GM23338 (cell line): ENCODE data around the gene BRICD5. TPM values are rescaled to one million over a fixed set of nuclear protein-coding genes. Genes with fewer than 3 reads are reported as not detected.
A peak's percentile ranks its signal among the peaks of the same experiment; 100 is the strongest.

Experiments
- ATAC-seq: fragments of 200-7000 bp; cut with Tn5 transposase; 3 replicates; pipeline ENCODE4 v1.9.1; 2020
- DNase-seq: peaks from one replicate; pipeline ENCODE4 v3.0.0-alpha.2; 2015; ENCODE audit warnings: low spot score
- H2AFZ ChIP-seq: fragments of 200-600 bp; sonication (generic); 2 replicates; pipeline ENCODE4 v1.8.0; 2016; ENCODE audit warnings: antibody characterized with exemption, mild to moderate bottlenecking, moderate library complexity
- H3F3A ChIP-seq: fragments of 200-600 bp; sonication (generic); replicated peaks from 2 replicates; pipeline ENCODE4 v1.8.0; 2017; ENCODE audit warnings: antibody characterized with exemption, mixed run types, low read depth
- H3K27ac ChIP-seq: fragments of 200-600 bp; sonication (generic); 2 replicates; pipeline ENCODE4 v1.6.1; 2016; ENCODE audit warnings: low read depth
- H3K27me3 ChIP-seq: fragments of 200-600 bp; sonication (generic); 2 replicates; pipeline ENCODE4 v1.8.0; 2016; ENCODE audit warnings: mild to moderate bottlenecking, mixed run types, moderate library complexity; ENCODE audit not compliant: insufficient read depth
- H3K36me3 ChIP-seq: fragments of 200-600 bp; sonication (generic); 2 replicates; pipeline ENCODE4 v1.8.0; 2016; ENCODE audit warnings: mild to moderate bottlenecking; ENCODE audit not compliant: insufficient read depth
- H3K4me1 ChIP-seq: fragments of 200-600 bp; sonication (generic); 2 replicates; pipeline ENCODE4 v1.8.0; 2016; ENCODE audit warnings: mild to moderate bottlenecking, moderate library complexity; ENCODE audit not compliant: insufficient read depth
- H3K4me2 ChIP-seq: fragments of 200-600 bp; sonication (generic); 2 replicates; pipeline ENCODE4 v1.7.1; 2017; ENCODE audit warnings: mixed run types
- H3K4me3 ChIP-seq: fragments of 200-600 bp; sonication (generic); 2 replicates; pipeline ENCODE4 v1.6.1; 2016; ENCODE audit warnings: mixed run types
- H3K79me2 ChIP-seq: fragments of 200-600 bp; sonication (generic); replicated peaks from 2 replicates; pipeline ENCODE4 v1.8.0; 2017; ENCODE audit warnings: mild to moderate bottlenecking; ENCODE audit not compliant: insufficient read depth
- H3K9me2 ChIP-seq: fragments of 200-600 bp; sonication (generic); 2 replicates; pipeline ENCODE4 v1.8.0; 2017; ENCODE audit not compliant: insufficient read depth
- H4K20me1 ChIP-seq: fragments of 200-600 bp; sonication (generic); replicated peaks from 2 replicates; pipeline ENCODE4 v1.8.0; 2017; ENCODE audit warnings: mild to moderate bottlenecking; ENCODE audit not compliant: insufficient read depth
- H3K27ac Mint-ChIP-seq: 2 replicates; pipeline ENCODE4 v1.8.0; 2020; ENCODE audit warnings: inconsistent platforms, mild to moderate bottlenecking, moderate library complexity, mixed read lengths
- H3K27me3 Mint-ChIP-seq: 3 replicates; pipeline ENCODE4 v1.8.0; 2022; ENCODE audit warnings: low read depth, mild to moderate bottlenecking, moderate library complexity, mixed read lengths, inconsistent platforms; ENCODE audit not compliant: insufficient read depth, poor library complexity
- H3K36me3 Mint-ChIP-seq: 3 replicates; pipeline ENCODE4 v1.8.0; 2021; ENCODE audit warnings: low read depth, mild to moderate bottlenecking, inconsistent platforms, moderate library complexity, mixed read lengths
- H3K4me1 Mint-ChIP-seq: 3 replicates; pipeline ENCODE4 v1.8.0; 2020; ENCODE audit warnings: mild to moderate bottlenecking, inconsistent platforms, mixed read lengths
- H3K4me3 Mint-ChIP-seq: 3 replicates; pipeline ENCODE4 v1.8.0; 2021; ENCODE audit warnings: moderate library complexity, mild to moderate bottlenecking, inconsistent platforms, mixed read lengths
- H3K9me3 Mint-ChIP-seq: 3 replicates; pipeline ENCODE4 v1.8.0; 2020; ENCODE audit warnings: moderate library complexity, mild to moderate bottlenecking, inconsistent platforms, mixed read lengths
- CREB1 ChIP-seq: fragments of 250-450 bp; sonication (Bioruptor Pico); IDR thresholded peaks from 2 replicates; pipeline ENCODE4 v1.5.0; 2020; ENCODE audit warnings: low read depth, mild to moderate bottlenecking, moderate library complexity
- EZH2 ChIP-seq: fragments of 200-600 bp; sonication (generic); IDR thresholded peaks from one replicate; pipeline ENCODE4 v1.8.0; 2017; ENCODE audit warnings: antibody characterized with exemption, mild to moderate bottlenecking, low read depth; ENCODE audit not compliant: unreplicated experiment
- EZH2phosphoT487 ChIP-seq: fragments of 200-600 bp; sonication (generic); IDR thresholded peaks from one replicate; pipeline ENCODE4 v1.8.1; 2018; ENCODE audit warnings: antibody characterized with exemption; ENCODE audit not compliant: unreplicated experiment
- JUNB ChIP-seq: IDR thresholded peaks from one replicate; pipeline ENCODE4 v1.6.1; 2016; ENCODE audit warnings: antibody characterized with exemption; ENCODE audit not compliant: unreplicated experiment
- NANOG ChIP-seq: IDR thresholded peaks from 2 replicates; pipeline ENCODE4 v1.6.1; 2016; ENCODE audit warnings: antibody characterized with exemption, borderline replicate concordance
- POLR2AphosphoS5 ChIP-seq: IDR thresholded peaks from 2 replicates; pipeline ENCODE4 v1.6.1; 2016; ENCODE audit warnings: antibody characterized with exemption, low read depth
- STAT1 ChIP-seq: IDR thresholded peaks from one replicate; pipeline ENCODE4 v1.6.1; 2016; ENCODE audit warnings: antibody characterized with exemption; ENCODE audit not compliant: unreplicated experiment
- ZNF114 ChIP-seq: fragments of 250-450 bp; sonication (Bioruptor Pico); IDR thresholded peaks from 2 replicates; pipeline ENCODE4 v1.5.0; 2020; ENCODE audit warnings: mild to moderate bottlenecking, moderate library complexity
- ZNF331 ChIP-seq: fragments of 250-450 bp; sonication (Bioruptor Pico); IDR thresholded peaks from 2 replicates; pipeline ENCODE4 v1.5.0; 2020; ENCODE audit warnings: low read depth, mild to moderate bottlenecking, moderate library complexity
- polyA plus RNA-seq: library from polyadenylated mRNA; unstranded; fragments of >200 nt; fragmentation: Nextera tagmentation; extraction: Ambion mirVana; gene quantifications from 2 replicates; pipeline ENCODE4 v1.2.1, GENCODE V29; 2016
- total RNA-seq: library from RNA; depleted of rRNA; stranded (reverse); fragments of >200 nt; shearing (Covaris generic); gene quantifications from 2 replicates; pipeline ENCODE4 v1.2.3, GENCODE V29; 2014
- TF ChIP-seq, protein P1 (sequence below), 2 experiments: fragments of 200-600 bp in 1 of 2; sonication (generic) in 1 of 2; conservative IDR thresholded peaks; 2 replicates each; pipeline versions ENCODE4 v1.5.1 to v1.6.1; 2016 to 2017; ENCODE audit warnings: antibody characterized with exemption in 2 of 2, low read depth in 2 of 2, mild to moderate bottlenecking in 2 of 2, moderate library complexity in 1 of 2
- TF ChIP-seq, protein P2 (sequence below): IDR thresholded peaks from 2 replicates; pipeline ENCODE4 v1.6.1; 2016; ENCODE audit warnings: antibody characterized with exemption
- TF ChIP-seq, protein P3 (sequence below): fragments of 250-450 bp; sonication (Bioruptor Pico); IDR thresholded peaks from 2 replicates; pipeline ENCODE4 v1.5.0; 2020; ENCODE audit warnings: mild to moderate bottlenecking, moderate library complexity
- TF ChIP-seq, protein P4 (sequence below): IDR thresholded peaks from one replicate; pipeline ENCODE4 v1.6.1; 2018; ENCODE audit warnings: antibody characterized with exemption; ENCODE audit not compliant: unreplicated experiment

BRICD5 gene
- total and polyA plus RNA-seq, 2 experiments from 2014 or later, result 5.3 to 6.3 TPM

DNA sequence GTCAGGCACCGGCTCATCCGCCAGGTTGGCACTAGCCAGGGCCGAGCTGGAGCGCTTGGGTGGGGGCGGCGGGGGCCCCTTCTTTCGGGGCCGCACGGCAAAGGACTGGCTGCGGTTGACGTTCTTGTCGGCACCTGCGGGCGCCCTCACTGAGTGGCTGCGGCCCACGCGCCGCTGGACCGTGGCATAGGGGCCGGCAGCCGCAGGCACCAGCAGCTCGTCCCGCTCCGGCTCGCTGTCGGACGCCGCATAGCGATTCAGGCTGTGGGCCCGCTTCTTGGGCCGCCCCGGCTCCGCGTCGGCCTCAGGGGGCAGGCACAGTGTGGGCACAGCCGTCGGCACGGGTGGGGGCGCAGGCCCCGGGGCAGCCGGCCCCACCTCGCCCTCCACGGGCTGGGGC is 30.2 kb downstream of the BRICD5 start:
- H3K36me3 Mint-ChIP-seq, result peaks cover 12% of the 10 kb centered on the region
- no peak for TF ChIP-seq EZH2phosphoT487
- TF ChIP-seq, protein P1, sequence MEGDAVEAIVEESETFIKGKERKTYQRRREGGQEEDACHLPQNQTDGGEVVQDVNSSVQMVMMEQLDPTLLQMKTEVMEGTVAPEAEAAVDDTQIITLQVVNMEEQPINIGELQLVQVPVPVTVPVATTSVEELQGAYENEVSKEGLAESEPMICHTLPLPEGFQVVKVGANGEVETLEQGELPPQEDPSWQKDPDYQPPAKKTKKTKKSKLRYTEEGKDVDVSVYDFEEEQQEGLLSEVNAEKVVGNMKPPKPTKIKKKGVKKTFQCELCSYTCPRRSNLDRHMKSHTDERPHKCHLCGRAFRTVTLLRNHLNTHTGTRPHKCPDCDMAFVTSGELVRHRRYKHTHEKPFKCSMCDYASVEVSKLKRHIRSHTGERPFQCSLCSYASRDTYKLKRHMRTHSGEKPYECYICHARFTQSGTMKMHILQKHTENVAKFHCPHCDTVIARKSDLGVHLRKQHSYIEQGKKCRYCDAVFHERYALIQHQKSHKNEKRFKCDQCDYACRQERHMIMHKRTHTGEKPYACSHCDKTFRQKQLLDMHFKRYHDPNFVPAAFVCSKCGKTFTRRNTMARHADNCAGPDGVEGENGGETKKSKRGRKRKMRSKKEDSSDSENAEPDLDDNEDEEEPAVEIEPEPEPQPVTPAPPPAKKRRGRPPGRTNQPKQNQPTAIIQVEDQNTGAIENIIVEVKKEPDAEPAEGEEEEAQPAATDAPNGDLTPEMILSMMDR (conservative IDR thresholded peaks at IDR 0.05; ENCODE audit: low read depth in 2 of 2), result no peak
- TF ChIP-seq POLR2AphosphoS5, result no peak
- no peak for TF ChIP-seq NANOG
- no peak for TF ChIP-seq ZNF331 (CRISPR knock-in tag)
- TF ChIP-seq, protein P2, sequence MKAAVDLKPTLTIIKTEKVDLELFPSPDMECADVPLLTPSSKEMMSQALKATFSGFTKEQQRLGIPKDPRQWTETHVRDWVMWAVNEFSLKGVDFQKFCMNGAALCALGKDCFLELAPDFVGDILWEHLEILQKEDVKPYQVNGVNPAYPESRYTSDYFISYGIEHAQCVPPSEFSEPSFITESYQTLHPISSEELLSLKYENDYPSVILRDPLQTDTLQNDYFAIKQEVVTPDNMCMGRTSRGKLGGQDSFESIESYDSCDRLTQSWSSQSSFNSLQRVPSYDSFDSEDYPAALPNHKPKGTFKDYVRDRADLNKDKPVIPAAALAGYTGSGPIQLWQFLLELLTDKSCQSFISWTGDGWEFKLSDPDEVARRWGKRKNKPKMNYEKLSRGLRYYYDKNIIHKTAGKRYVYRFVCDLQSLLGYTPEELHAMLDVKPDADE, result no peak
- no peak for TF ChIP-seq ZNF114
- no peak for TF ChIP-seq JUNB
- no peak for TF ChIP-seq EZH2
- TF ChIP-seq STAT1, result no peak
- TF ChIP-seq, protein P3, sequence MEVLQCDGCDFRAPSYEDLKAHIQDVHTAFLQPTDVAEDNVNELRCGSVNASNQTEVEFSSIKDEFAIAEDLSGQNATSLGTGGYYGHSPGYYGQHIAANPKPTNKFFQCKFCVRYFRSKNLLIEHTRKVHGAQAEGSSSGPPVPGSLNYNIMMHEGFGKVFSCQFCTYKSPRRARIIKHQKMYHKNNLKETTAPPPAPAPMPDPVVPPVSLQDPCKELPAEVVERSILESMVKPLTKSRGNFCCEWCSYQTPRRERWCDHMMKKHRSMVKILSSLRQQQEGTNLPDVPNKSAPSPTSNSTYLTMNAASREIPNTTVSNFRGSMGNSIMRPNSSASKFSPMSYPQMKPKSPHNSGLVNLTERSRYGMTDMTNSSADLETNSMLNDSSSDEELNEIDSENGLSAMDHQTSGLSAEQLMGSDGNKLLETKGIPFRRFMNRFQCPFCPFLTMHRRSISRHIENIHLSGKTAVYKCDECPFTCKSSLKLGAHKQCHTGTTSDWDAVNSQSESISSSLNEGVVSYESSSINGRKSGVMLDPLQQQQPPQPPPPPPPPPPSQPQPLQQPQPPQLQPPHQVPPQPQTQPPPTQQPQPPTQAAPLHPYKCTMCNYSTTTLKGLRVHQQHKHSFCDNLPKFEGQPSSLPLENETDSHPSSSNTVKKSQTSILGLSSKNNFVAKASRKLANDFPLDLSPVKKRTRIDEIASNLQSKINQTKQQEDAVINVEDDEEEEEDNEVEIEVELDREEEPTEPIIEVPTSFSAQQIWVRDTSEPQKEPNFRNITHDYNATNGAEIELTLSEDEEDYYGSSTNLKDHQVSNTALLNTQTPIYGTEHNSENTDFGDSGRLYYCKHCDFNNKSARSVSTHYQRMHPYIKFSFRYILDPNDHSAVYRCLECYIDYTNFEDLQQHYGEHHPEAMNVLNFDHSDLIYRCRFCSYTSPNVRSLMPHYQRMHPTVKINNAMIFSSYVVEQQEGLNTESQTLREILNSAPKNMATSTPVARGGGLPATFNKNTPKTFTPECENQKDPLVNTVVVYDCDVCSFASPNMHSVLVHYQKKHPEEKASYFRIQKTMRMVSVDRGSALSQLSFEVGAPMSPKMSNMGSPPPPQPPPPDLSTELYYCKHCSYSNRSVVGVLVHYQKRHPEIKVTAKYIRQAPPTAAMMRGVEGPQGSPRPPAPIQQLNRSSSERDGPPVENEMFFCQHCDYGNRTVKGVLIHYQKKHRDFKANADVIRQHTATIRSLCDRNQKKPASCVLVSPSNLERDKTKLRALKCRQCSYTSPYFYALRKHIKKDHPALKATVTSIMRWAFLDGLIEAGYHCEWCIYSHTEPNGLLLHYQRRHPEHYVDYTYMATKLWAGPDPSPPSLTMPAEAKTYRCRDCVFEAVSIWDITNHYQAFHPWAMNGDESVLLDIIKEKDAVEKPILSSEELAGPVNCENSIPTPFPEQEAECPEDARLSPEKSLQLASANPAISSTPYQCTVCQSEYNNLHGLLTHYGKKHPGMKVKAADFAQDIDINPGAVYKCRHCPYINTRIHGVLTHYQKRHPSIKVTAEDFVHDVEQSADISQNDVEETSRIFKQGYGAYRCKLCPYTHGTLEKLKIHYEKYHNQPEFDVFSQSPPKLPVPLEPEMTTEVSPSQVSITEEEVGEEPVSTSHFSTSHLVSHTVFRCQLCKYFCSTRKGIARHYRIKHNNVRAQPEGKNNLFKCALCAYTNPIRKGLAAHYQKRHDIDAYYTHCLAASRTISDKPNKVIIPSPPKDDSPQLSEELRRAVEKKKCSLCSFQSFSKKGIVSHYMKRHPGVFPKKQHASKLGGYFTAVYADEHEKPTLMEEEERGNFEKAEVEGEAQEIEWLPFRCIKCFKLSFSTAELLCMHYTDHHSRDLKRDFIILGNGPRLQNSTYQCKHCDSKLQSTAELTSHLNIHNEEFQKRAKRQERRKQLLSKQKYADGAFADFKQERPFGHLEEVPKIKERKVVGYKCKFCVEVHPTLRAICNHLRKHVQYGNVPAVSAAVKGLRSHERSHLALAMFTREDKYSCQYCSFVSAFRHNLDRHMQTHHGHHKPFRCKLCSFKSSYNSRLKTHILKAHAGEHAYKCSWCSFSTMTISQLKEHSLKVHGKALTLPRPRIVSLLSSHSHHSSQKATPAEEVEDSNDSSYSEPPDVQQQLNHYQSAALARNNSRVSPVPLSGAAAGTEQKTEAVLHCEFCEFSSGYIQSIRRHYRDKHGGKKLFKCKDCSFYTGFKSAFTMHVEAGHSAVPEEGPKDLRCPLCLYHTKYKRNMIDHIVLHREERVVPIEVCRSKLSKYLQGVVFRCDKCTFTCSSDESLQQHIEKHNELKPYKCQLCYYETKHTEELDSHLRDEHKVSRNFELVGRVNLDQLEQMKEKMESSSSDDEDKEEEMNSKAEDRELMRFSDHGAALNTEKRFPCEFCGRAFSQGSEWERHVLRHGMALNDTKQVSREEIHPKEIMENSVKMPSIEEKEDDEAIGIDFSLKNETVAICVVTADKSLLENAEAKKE (CRISPR knock-in tag), result no peak
- TF ChIP-seq CREB1 (CRISPR knock-in tag), result no peak
- TF ChIP-seq, protein P4, sequence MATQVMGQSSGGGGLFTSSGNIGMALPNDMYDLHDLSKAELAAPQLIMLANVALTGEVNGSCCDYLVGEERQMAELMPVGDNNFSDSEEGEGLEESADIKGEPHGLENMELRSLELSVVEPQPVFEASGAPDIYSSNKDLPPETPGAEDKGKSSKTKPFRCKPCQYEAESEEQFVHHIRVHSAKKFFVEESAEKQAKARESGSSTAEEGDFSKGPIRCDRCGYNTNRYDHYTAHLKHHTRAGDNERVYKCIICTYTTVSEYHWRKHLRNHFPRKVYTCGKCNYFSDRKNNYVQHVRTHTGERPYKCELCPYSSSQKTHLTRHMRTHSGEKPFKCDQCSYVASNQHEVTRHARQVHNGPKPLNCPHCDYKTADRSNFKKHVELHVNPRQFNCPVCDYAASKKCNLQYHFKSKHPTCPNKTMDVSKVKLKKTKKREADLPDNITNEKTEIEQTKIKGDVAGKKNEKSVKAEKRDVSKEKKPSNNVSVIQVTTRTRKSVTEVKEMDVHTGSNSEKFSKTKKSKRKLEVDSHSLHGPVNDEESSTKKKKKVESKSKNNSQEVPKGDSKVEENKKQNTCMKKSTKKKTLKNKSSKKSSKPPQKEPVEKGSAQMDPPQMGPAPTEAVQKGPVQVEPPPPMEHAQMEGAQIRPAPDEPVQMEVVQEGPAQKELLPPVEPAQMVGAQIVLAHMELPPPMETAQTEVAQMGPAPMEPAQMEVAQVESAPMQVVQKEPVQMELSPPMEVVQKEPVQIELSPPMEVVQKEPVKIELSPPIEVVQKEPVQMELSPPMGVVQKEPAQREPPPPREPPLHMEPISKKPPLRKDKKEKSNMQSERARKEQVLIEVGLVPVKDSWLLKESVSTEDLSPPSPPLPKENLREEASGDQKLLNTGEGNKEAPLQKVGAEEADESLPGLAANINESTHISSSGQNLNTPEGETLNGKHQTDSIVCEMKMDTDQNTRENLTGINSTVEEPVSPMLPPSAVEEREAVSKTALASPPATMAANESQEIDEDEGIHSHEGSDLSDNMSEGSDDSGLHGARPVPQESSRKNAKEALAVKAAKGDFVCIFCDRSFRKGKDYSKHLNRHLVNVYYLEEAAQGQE, result no peak
- H3K27me3 ChIP-seq, result no peaks in the 10 kb centered on the region
- H3K9me2 ChIP-seq, result no peaks in the 10 kb centered on the region
- no peaks in the 10 kb centered on the region for H3K9me3 Mint-ChIP-seq
- H4K20me1 ChIP-seq, result no peaks in the 10 kb centered on the region; the same call in 1 of the 2 replicates
- H3K4me3 Mint-ChIP-seq, result no peak overlapping the region
- H3K27ac ChIP-seq, result no peak overlapping the region
- peak; percentile 3; the same call in 2 of the 3 replicates for ATAC-seq
- H3K4me1 ChIP-seq, result no peaks in the 10 kb centered on the region
- no peak overlapping the region for H3K4me3 ChIP-seq
- no peak for DNase-seq
- no peak overlapping the region for H2AFZ ChIP-seq
- no peak overlapping the region for H3K4me2 ChIP-seq
- H3F3A ChIP-seq, result 0 out of 2 replicates have a peak, but pooled peaks cover 18% of the 10 kb centered on the region
- peaks cover 20% of the 10 kb centered on the region for H3K27me3 Mint-ChIP-seq
- no peak overlapping the region for H3K27ac Mint-ChIP-seq
- peaks cover 6% of the 10 kb centered on the region for H3K4me1 Mint-ChIP-seq
- H3K79me2 ChIP-seq, result no peaks in the 10 kb centered on the region
- no peaks in the 10 kb centered on the region for H3K36me3 ChIP-seq
